H1 (cell line): ENCODE data around the gene BTNL2. TPM values are rescaled to one million over a fixed set of nuclear protein-coding genes. Genes with fewer than 3 reads are reported as not detected.

Experiments
- polyA plus RNA-seq, 7 experiments: library from polyadenylated mRNA; depleted of rRNA in 3 of 7; stranded (reverse) in 5 of 7; unstranded in 2 of 7; fragments of >200 nt in 5 of 7; fragments of 200-250 nt in 2 of 7; gene quantifications; 1 replicate in 5 of 7; 2 replicates in 1 of 7; 4 replicates in 1 of 7; pipeline versions ENCODE4 v1.2.1 to v1.2.3, GENCODE V29; 2011 to 2013; ENCODE audit warnings: missing spikeins in 2 of 7, mixed read lengths in 2 of 7
- small RNA-seq: library from polyadenylated mRNA; stranded (forward); fragments of <200 nt; extraction: miRNeasy Mini kit (QIAGEN cat#:217004); gene quantifications from one replicate; pipeline ENCODE3, GENCODE V24; 2013; ENCODE audit not compliant: insufficient read depth
- total RNA-seq: library from RNA; stranded (reverse); fragmentation: NEBNext Ultra II Directional; extraction: Animal tissue kit (Norgen Biotek cat#: 25700); gene quantifications from 2 replicates; pipeline ENCODE4 v1.2.1, GENCODE V29; 2021

BTNL2 gene
- total and polyA plus RNA-seq, 2 of the 8 experiments (the other 6 are each of a cell fraction or from before 2014, with no cell fraction given), result not detected

Small RNA genes lying within 50 kb of the gene (small RNA-seq; reads per million reads assigned to genes)
- not detected for gene RNU6-603P

Other genes starting within 250 kb of the BTNL2 start
- 6.4 and 9.2 TPM in 2 replicates for gene EGFL8, start 242.6 kb downstream of the BTNL2 start, total RNA-seq
- gene EGFL8, start 242.6 kb downstream of the BTNL2 start, polyA plus RNA-seq (2011; rRNA removed), result 5.0 and 8.6 TPM in 2 replicates
- 96.0 and 101 TPM in 2 replicates for gene AGPAT1, start 231.1 kb downstream of the BTNL2 start, total RNA-seq
- gene AGPAT1, start 231.1 kb downstream of the BTNL2 start, polyA plus RNA-seq (2011; rRNA removed), result 222 and 287 TPM in 2 replicates
- gene RNF5, start 228.8 kb downstream of the BTNL2 start, total RNA-seq, result 90.0 and 90.3 TPM in 2 replicates
- 145 and 158 TPM in 2 replicates for gene RNF5, start 228.8 kb downstream of the BTNL2 start, polyA plus RNA-seq (2011; rRNA removed)
- gene AGER, start 222.9 kb downstream of the BTNL2 start, total RNA-seq, result 9.6 and 10.9 TPM in 2 replicates
- 3.8 and 5.5 TPM in 2 replicates for gene AGER, start 222.9 kb downstream of the BTNL2 start, polyA plus RNA-seq (2011; rRNA removed)
- gene PBX2, start 217.0 kb downstream of the BTNL2 start, total RNA-seq, result 130 and 133 TPM in 2 replicates
- 102 and 109 TPM in 2 replicates for gene PBX2, start 217.0 kb downstream of the BTNL2 start, polyA plus RNA-seq (2011; rRNA removed)
- 6.0 and 6.6 TPM in 2 replicates for gene GPSM3, start 214.5 kb downstream of the BTNL2 start, total RNA-seq
- gene GPSM3, start 214.5 kb downstream of the BTNL2 start, polyA plus RNA-seq (2011; rRNA removed), result 9.8 and 10.6 TPM in 2 replicates
- gene NOTCH4, start 183.1 kb downstream of the BTNL2 start, total RNA-seq, result 2.8 and 3.3 TPM in 2 replicates
- 1.9 TPM in 2 replicates for gene NOTCH4, start 183.1 kb downstream of the BTNL2 start, polyA plus RNA-seq (2011; rRNA removed)
- gene TSBP1, start 35.3 kb downstream of the BTNL2 start, total RNA-seq, result not detected in 2 replicates
- not detected in 2 replicates for gene TSBP1, start 35.3 kb downstream of the BTNL2 start, polyA plus RNA-seq (2011; rRNA removed)
- gene HLA-DRA, start 32.7 kb upstream of the BTNL2 start, total RNA-seq, result 4.1 and 5.0 TPM in 2 replicates
- 4.2 and 6.2 TPM in 2 replicates for gene HLA-DRA, start 32.7 kb upstream of the BTNL2 start, polyA plus RNA-seq (2011; rRNA removed)
- gene HLA-DRB5, start 123.1 kb upstream of the BTNL2 start, total RNA-seq, result 1.0 and 1.4 TPM in 2 replicates
- 0.83 and 0.86 TPM in 2 replicates for gene HLA-DRB5, start 123.1 kb upstream of the BTNL2 start, polyA plus RNA-seq (2011; rRNA removed)
- gene HLA-DRB1, start 182.7 kb upstream of the BTNL2 start, total RNA-seq, result 5.1 and 6.7 TPM in 2 replicates
- gene HLA-DRB1, start 182.7 kb upstream of the BTNL2 start, polyA plus RNA-seq (2011; rRNA removed), result 7.2 and 7.5 TPM in 2 replicates
- gene HLA-DQA1, start 230.2 kb upstream of the BTNL2 start, total RNA-seq, result not detected in 2 replicates
- gene HLA-DQA1, start 230.2 kb upstream of the BTNL2 start, polyA plus RNA-seq (2011; rRNA removed), result 0.12 TPM in 1 of 2 replicates, not detected in the other